ENCODE measurements around the gene WFDC5. TPM values are rescaled to one million over a fixed set of nuclear protein-coding genes. Genes with fewer than 3 reads are reported as not detected.

WFDC5 gene
- total and polyA plus RNA-seq, 2 experiments from 2014 or later: not detected

- TF ChIP-seq, protein P1, sequence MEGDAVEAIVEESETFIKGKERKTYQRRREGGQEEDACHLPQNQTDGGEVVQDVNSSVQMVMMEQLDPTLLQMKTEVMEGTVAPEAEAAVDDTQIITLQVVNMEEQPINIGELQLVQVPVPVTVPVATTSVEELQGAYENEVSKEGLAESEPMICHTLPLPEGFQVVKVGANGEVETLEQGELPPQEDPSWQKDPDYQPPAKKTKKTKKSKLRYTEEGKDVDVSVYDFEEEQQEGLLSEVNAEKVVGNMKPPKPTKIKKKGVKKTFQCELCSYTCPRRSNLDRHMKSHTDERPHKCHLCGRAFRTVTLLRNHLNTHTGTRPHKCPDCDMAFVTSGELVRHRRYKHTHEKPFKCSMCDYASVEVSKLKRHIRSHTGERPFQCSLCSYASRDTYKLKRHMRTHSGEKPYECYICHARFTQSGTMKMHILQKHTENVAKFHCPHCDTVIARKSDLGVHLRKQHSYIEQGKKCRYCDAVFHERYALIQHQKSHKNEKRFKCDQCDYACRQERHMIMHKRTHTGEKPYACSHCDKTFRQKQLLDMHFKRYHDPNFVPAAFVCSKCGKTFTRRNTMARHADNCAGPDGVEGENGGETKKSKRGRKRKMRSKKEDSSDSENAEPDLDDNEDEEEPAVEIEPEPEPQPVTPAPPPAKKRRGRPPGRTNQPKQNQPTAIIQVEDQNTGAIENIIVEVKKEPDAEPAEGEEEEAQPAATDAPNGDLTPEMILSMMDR (IDR thresholded peaks at IDR 0.05; ENCODE audit: low read depth, low read length): no peak
- H3K27me3 ChIP-seq: no peaks in the 10 kb centered on the region
- DNase-seq (ENCODE audit: low read depth in 1 of 2, low spot score in 1 of 2): no peak
Observed at GRCh38 chr20:45119556-45120266, 4.7 kb upstream of the WFDC5 start.

DNA sequence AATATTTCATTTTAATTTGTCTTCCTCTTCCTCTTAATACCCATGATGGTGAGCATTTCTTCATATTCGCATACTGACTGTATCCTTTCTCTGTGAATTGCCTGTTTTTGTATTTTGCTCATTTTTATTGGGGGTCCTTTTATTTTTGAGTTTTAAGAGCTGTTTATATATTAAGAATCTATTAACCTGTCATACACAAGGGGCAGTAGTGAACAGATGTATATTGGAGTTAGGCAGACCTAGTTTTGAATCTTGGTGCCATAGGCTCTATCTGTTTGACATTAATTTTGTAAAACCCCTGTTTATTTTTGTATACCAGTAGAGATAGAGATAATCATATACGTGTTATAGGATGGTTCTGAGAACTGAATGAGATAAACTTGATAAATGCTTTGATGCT lies 3.1 kb upstream of the WFDC5 start:
- Histone ChIP-seq H3K4me1 (ENCODE audit: low read depth) (no peaks in the 10 kb centered on the region), H3K9me3 (ENCODE audit: low read depth) (no peaks in the 10 kb centered on the region), H3K4me3 (no peak overlapping the region), H3K27me3 (no peaks in the 10 kb centered on the region), H3K36me3 (no peaks in the 10 kb centered on the region), H3K27ac (no peak overlapping the region)
- TF ChIP-seq, protein P1 (IDR thresholded peaks at IDR 0.05; ENCODE audit: low read depth, low read length): peak; percentile 23
- DNase-seq (ENCODE audit: low read depth in 1 of 2, low spot score in 1 of 2): no peak

More at GRCh38 chr20:45119556-45120266, 4.7 kb upstream of the WFDC5 start:
- no peak overlapping the region for H3K4me3 ChIP-seq
- no peak overlapping the region for H3K27ac ChIP-seq
- no peaks in the 10 kb centered on the region for H3K36me3 ChIP-seq
- no peaks in the 10 kb centered on the region for H3K9me3 ChIP-seq (ENCODE audit: low read depth)
- H3K4me1 ChIP-seq (ENCODE audit: low read depth): no peaks in the 10 kb centered on the region

DNA sequence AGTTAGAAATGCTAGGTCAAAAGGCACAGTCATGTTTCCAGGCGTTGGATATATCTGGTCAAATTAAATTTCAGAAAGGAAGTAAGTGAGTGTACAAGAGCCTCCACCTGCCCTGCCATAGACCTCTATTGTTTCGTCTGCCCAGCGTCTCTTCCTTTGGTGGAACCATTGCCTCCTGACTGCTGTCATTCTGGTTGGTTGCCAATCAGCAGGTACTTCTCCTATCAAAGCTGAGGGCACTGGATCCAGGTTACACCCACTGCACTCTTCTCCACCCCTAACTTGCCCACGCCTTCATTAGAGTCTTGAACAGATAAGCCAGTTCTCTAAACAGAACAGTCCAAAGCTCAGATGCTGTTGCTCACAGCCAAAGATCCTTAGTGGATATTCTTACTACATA lies 2.6 kb upstream of the WFDC5 start:
- Histone ChIP-seq H3K4me3 (no peak overlapping the region), H3K27ac (no peak overlapping the region), H3K27me3 (no peaks in the 10 kb centered on the region), H3K9me3 (ENCODE audit: low read depth) (no peaks in the 10 kb centered on the region), H3K36me3 (no peaks in the 10 kb centered on the region), H3K4me1 (ENCODE audit: low read depth) (no peaks in the 10 kb centered on the region)
- DNase-seq (ENCODE audit: low read depth in 1 of 2, low spot score in 1 of 2): no peak
- TF ChIP-seq, protein P1 (IDR thresholded peaks at IDR 0.05; ENCODE audit: low read depth, low read length): no peak

- H3K27ac ChIP-seq: no peak overlapping the region
Observed at GRCh38 chr20:45115829-45116228, 855 bp upstream of the WFDC5 start.

GRCh38 chr20:45115386-45115774 lies 406 bp upstream of the WFDC5 start:
- TF ChIP-seq, protein P1 (IDR thresholded peaks at IDR 0.05; ENCODE audit: low read depth, low read length): no peak
- H3K9me3 ChIP-seq (ENCODE audit: low read depth): no peaks in the 10 kb centered on the region
- H3K4me1 ChIP-seq (ENCODE audit: low read depth): no peaks in the 10 kb centered on the region
- DNase-seq (ENCODE audit: low read depth in 1 of 2, low spot score in 1 of 2): no peak
- H3K36me3 ChIP-seq: no peaks in the 10 kb centered on the region
- no peak overlapping the region for H3K4me3 ChIP-seq
- no peak overlapping the region for H3K27ac ChIP-seq
- no peaks in the 10 kb centered on the region for H3K27me3 ChIP-seq

More at GRCh38 chr20:45115829-45116228, 855 bp upstream of the WFDC5 start:
- no peaks in the 10 kb centered on the region for H3K27me3 ChIP-seq
- H3K4me3 ChIP-seq: no peak overlapping the region
- no peaks in the 10 kb centered on the region for H3K4me1 ChIP-seq (ENCODE audit: low read depth)
- H3K36me3 ChIP-seq: no peaks in the 10 kb centered on the region
- TF ChIP-seq, protein P1 (IDR thresholded peaks at IDR 0.05; ENCODE audit: low read depth, low read length): no peak
- no peak for DNase-seq (ENCODE audit: low read depth in 1 of 2, low spot score in 1 of 2)
- H3K9me3 ChIP-seq (ENCODE audit: low read depth): no peaks in the 10 kb centered on the region

Data from cardiac muscle cell (in vitro differentiated cells and primary cell).